Erythroblast (primary cell): ENCODE results near the gene CEP68.

Source experiments
- GATA1 ChIP-seq: IDR thresholded peaks from 2 replicates; pipeline ENCODE4 v1.6.1; 2011; ENCODE audit warnings: low read depth, mild to moderate bottlenecking, control low read depth, low read length, moderate library complexity
- POLR2A ChIP-seq: IDR thresholded peaks from 2 replicates; pipeline ENCODE4 v1.6.1; 2011; ENCODE audit warnings: mild to moderate bottlenecking, low read length

DNA sequence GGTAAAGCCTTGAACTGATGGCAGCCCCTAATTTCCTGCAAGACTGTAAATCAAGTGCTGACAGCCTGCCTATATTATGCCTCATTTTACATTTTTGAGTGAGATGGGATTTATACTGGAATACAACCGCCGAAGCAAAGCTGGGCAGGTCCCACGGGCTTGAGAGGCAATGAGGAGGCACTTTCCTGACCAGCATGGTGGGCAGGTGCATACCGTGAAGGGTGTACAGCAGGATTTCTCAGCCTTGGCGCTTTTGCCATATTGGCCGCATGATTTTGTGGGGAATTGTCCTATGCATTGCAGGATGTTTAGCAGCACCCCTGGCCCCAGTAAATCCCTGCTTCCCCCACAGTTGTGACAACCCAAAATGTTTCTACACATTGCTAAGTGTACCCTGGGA, 22.8 kb downstream of the CEP68 start:
- TF ChIP-seq POLR2A (no peak), GATA1 (no peak)
